Suppressor macrophage treated with lipopolysaccharide for 1 hour (primary cell): ENCODE results near the gene PPHLN1.
"Not testable (repeated sequence)": the region's sequence is repeated elsewhere in the genome, so short reads cannot be mapped to it uniquely, and the experiment has no call there.

Experiments used
- DNase-seq, 3 donors: peaks; one replicate each; pipeline ENCODE4 v3.0.0-alpha.2; 2020 to 2022

PPHLN1 gene

DNA sequence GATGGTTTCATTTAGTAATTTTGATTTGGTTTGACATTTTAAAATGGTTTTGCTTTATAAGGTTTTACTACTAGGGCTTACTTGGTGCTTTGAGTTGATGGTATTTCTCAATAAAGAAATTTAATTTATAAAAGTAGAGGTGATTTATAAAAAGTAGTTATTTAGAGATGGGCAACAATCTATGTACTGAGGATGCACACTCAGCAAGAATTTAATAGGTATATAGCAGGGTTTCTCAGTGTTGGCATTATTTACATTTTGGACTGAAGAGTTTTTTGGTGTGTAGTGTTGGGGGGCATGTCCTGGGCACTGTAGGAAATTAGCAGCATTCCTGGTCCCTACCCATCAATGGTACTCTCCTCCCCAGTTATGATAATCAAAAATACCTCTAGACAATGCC is 47.7 kb downstream of the PPHLN1 start:
- DNase-seq, result no peak

DNA sequence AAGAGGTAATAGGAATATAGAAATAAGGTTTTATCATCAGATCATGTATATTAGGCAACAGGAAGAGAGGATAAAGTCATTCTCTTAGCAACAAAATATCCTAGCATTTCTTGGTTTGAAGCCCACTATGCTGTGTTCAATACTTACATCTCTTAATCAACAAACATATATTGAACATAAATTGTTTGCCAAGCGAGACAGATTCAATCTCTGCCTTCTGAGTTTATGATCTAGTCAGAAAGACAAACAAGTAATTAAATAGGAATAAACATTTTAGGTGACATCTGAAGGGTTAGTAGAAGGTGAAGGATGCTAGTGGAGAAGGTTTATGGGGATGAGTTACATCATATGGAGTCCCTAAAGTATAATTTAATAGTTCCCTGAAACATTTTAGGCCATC is 54.8 kb downstream of the PPHLN1 start:
- DNase-seq, result no peak

- DNase-seq, result peak; percentile 26 to 62 (median 60)
Observed at GRCh38 chr12:42382013-42382696, 56.2 kb downstream of the PPHLN1 start.

DNA sequence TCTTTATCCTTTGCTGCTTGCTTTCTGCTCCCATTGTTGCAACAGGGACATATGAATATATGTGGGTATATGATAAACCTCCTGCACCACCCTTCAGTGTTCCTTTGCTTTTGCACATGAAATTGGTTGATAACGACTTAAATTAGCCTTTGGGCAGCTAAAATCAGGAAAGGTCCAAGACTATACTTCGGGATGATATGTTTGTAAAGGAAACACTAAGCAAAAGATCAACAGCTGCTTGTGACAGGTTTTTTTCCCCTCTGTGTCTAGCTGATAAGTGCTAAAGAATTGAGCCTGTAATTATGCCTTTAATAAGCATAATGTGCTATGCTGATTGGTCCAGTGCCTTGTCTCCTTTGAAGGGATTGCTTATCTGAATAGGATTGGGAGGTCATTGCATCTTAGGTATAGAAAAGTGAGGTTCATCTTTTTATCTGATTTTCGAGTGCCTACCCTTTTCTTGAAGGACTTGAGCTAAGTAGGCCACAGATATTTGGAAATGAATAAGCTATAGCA is 59.4 kb downstream of the PPHLN1 start:
- DNase-seq, result no peak

- no peak for DNase-seq
Observed at GRCh38 chr12:42386308-42386707, 60.3 kb downstream of the PPHLN1 start.

DNA sequence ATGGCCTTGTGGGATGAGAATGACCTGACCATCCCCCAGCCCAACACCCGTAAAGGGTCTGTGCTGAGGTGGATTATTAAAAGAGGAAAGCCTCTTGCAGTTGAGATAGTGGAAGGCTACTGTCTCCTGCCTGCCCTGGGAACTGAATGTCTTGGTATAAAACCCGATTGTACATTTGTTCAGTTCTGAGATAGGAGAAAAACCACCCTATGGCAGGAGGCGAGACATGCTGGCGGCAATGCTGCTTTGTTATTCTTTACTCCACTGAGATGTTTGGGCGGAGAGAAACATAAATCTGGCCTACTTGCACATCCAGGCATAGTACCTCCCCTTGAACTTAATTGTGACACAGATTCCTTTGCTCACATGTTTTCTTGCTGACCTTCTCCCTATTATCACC is 62.1 kb downstream of the PPHLN1 start:
- not testable (repeated sequence) for DNase-seq

GRCh38 chr12:42394429-42394828 is 68.5 kb downstream of the PPHLN1 start:
- no peak for DNase-seq

GRCh38 chr12:42396473-42397259 is 70.7 kb downstream of the PPHLN1 start:
- no peak for DNase-seq

DNA sequence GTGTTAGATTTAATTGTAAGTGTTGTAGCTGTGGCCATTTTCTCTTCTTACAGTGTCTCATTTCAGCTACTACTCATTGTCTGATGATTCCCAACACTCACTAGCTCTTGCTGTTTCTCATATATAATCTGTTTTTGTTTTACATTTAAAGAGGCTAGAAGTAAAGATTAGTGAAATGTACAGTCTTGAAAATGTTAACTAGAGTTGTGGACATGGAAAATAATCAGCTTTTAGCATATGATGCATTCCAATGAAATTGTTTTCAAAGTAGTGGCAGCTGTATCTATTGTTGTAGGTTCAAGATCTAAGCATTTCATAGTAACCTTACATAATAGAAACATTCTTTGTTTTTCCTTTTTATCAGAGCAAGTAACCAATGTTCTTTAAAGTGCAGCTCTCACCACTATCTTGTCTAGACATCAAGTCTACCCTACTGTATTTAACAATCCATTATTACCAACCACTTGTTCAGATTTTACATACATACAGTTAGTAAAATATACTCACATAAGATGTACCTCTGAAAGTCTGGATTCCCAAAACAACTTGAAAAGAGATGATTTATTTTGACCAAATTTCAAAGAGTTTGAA is 76.9 kb downstream of the PPHLN1 start:
- DNase-seq, result no peak

- no peak for DNase-seq
Observed at GRCh38 chr12:42407306-42407705, 81.3 kb downstream of the PPHLN1 start.

DNA sequence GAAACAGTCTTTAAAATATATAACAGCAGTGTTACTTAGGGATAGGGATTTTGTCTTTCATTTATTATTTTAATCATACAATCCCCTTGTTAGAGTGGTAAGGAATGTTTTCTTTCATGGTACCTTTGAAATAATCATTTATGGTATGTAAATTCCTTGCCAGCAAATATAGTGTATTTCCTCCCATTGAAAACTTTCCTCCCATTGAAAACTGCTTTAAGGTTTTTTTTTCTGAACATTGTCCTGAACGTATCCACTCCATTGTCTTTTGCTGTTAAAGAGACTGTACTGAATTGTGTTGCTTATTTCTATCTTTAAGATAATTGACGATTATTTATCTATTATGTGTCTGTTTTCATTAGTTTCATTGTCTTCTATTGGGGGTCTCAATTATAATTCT is 83.5 kb downstream of the PPHLN1 start:
- DNase-seq, result no peak

- DNase-seq, result no peak
Observed at GRCh38 chr12:42410340-42410739, 84.4 kb downstream of the PPHLN1 start.

DNA sequence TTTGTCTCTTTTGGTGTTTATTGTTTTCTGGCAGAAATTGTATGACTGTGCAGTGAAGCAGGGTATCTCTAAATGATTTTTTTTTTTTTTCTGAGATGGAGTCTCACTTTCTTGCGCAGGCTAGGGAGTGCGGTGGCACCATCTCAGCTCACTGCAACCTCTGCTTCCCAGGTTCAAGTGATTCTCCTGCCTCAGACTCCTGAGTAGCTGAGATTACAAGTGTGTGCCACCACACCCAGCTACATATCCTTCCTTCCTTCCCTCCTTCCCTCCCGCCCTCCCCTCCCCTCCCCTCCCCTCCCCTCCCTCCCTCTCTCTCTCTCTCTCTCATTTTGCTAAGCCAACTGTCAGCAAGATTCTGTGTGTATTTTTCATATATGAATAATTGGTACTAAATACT is 94.4 kb downstream of the PPHLN1 start:
- no peak for DNase-seq

DNA sequence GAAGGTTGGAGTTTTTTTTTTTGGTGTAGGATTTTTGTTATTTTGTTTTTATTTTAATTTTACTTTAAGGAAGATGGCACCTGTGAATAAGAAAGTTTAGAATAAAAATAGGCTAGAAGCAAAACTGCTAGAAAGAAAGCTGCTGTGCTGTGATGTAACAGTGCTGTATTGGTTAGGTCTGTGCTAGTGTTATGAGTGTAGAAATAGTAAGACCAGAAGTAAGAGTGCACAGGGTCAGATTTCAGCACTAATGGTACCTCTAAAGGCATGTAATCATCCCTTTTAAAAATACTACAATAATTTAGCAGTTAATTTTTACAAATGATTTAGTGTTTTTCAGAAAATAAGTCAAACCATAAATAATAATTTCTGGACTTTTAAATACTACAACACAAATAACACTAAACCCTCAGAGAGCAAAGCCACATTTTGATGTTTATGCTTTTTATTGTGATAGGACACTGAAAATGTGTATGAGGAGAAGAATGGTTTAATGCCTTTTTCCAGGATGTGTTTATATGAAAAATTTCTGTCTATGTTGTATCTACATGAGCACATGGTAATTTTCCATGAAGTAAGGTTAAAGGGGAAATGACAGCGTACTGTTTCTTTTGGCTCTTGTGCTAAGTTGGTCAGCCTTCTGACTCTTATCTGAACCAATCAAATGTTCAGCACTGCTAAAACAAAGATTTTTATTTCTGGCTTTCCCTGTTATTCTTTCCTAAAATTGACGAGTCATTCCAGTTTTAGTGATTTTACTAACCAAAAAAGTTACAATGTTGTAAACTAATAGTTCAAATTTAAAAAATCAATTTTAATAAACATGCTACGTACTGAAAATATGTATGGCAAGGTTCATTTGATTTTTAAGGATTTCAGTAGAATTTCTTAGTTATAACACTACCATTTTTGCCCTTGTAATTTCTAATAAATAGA is 96.1 kb downstream of the PPHLN1 start:
- DNase-seq, result peak; percentile 27 to 43 (median 29)

DNA sequence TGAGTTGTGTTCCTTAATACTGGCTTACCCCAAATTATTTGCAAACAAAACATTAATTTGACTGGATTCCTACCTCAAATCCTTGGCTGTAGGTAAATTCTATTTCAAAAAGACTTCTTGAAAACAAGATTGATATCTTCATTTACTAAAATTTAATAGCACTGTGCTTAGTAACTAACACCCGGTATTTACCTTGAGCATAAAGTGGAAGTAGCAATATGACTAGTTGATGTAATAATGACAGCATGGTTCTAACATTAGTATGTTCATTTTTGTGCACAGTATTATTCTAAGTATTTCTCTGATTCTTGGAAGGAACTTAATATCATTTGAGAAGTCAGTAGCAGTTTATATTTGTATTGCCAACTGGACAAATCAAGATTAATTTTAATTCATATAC is 96.8 kb downstream of the PPHLN1 start:
- peak in 2 of 3 donors; percentile 18 to 25 for DNase-seq

GRCh38 chr12:42426746-42427145 is 100.8 kb downstream of the PPHLN1 start:
- peak; percentile 22 to 31 (median 30) for DNase-seq

DNA sequence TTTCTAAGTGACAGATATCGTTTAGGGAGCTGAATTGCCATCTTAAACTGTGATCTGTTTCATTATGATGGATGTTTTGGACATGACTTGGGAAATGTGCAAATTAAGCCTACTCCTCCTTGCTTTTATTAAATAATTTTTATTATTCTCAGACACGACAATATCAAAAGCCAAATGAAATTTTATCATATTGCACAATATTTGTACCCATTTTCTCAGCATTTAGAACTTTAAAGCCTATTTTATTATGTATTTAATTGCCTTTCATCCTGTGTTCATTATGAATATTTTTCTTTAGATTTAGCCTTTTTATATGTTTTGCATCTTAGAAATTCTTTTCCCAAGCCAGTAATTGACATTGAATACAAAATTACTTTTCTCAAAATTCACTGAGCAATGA is 102.9 kb downstream of the PPHLN1 start:
- DNase-seq, result no peak

GRCh38 chr12:42432517-42433140 is 106.7 kb downstream of the PPHLN1 start:
- no peak for DNase-seq

- no peak for DNase-seq
Observed at GRCh38 chr12:42440608-42441007, 114.6 kb downstream of the PPHLN1 start.

DNA sequence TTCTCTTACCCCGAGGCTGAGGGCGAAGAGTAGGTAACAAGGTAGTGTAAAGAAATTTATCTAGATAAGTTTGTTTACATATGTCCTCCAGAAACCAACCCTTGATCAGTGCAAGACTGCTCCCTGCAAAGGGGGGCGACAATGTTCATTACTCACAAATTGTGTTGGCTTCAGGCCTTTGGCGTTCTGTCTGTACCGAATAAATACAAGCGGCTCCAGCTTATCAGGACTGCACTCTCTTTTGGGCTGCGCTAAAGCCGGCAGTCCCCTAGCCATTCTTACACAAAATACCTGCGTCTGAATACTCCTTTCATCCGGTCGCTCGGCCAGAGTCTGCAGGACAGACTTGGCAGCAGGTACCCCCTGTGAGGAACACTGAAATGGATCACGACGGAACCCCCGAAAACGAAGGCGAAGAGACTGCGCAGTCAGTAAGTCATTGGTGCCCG is 116.4 kb downstream of the PPHLN1 start:
- no peak for DNase-seq

DNA sequence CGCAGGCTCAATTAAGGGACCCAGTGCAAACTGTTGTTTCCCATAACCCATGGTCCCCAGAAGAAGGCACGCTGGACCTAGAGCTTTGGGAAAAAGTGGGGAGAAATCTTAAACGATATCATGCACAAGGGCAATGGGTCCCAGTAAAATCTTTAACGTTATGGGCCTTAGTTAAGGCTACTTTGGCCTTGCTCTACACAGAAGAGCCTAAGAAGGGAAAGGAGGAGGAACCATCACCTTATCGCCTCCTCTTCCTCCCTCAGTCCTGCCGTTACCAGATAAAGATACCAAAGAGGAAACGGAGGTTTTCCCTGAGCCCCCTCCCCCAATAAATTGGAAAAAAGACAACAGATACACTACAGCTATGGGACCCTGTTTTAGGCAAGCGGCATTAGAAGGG is 116.9 kb downstream of the PPHLN1 start:
- DNase-seq, result no peak
